Parathyroid adenoma (tissue), 2 donors: ENCODE data around the gene CAMSAP1.

Experiments used
- H2AFZ ChIP-seq: fragments of 300-600 bp; sonication (generic); one replicate; pipeline ENCODE4 v1.7.0; 2017; ENCODE audit warnings: antibody characterized with exemption, mild to moderate bottlenecking
- H3K27ac ChIP-seq: fragments of 300-600 bp; sonication (generic); one replicate; pipeline ENCODE4 v1.7.0; 2017
- H3K27me3 ChIP-seq: fragments of 300-600 bp; sonication (generic); one replicate; pipeline ENCODE4 v1.7.0; 2017; ENCODE audit warnings: low read length; ENCODE audit not compliant: control insufficient read depth, insufficient read depth
- H3K36me3 ChIP-seq: fragments of 300-600 bp; sonication (generic); one replicate; pipeline ENCODE4 v1.7.0; 2017; ENCODE audit warnings: low read length; ENCODE audit not compliant: control insufficient read depth, insufficient read depth
- H3K4me1 ChIP-seq: fragments of 300-600 bp; sonication (generic); one replicate; pipeline ENCODE4 v1.7.0; 2017; ENCODE audit warnings: control low read depth
- H3K4me2 ChIP-seq: fragments of 300-600 bp; sonication (generic); one replicate; pipeline ENCODE4 v1.7.0; 2017; ENCODE audit warnings: low read length
- H3K4me3 ChIP-seq: fragments of 300-600 bp; sonication (generic); one replicate; pipeline ENCODE4 v1.7.0; 2017; ENCODE audit warnings: low read depth, low read length
- H3K79me2 ChIP-seq: fragments of 300-600 bp; sonication (generic); one replicate; pipeline ENCODE4 v1.7.0; 2017; ENCODE audit warnings: control low read depth
- H3K9ac ChIP-seq: fragments of 300-600 bp; sonication (generic); one replicate; pipeline ENCODE4 v1.7.0; 2017; ENCODE audit warnings: mild to moderate bottlenecking
- H3K9me3 ChIP-seq: fragments of 300-600 bp; sonication (generic); one replicate; pipeline ENCODE4 v1.7.0; 2017; ENCODE audit warnings: low read length; ENCODE audit not compliant: control insufficient read depth
- TF ChIP-seq, protein P1 (sequence below): fragments of 300-600 bp; sonication (generic); IDR thresholded peaks from one replicate; pipeline ENCODE4 v1.7.0; 2017; ENCODE audit warnings: antibody characterized with exemption, mild to moderate bottlenecking
- donor health status: primary hyperparathyroidism.

Gene CAMSAP1

DNA sequence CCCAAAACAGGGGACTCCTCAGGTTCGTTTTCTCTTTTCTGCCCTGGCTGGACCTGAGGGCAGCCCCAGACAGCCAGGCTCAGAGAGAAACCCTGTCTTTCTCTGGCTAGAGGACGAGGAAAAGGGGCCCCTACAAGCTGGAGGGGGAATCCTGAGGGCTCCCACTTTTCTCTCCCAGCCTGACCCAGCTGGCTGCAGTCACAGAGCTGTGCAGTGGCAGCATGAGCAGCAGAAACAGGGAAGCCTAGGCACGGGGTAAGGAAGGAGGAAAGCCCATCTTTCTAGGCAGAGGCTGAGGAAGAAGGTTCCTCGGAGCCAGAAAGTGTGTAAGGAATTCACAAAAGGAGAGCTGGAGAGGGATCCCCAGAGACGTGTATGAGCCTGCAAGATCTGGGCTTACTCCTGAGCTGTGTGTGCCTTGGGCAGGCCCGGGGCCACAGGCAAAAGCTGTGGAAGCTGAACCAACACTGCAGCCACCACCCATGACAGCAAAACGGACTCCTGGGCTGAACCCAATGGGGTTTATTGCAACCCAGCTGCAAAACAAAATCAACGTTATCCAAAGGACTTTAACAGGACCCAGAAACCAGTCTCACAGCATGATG lies 16.2 kb downstream of the CAMSAP1 start:
- Histone ChIP-seq H3K27ac (no peak overlapping the region), H3K4me3 (no peak overlapping the region), H3K79me2 (peaks cover 48% of the 10 kb centered on the region), H3K27me3 (no peaks in the 10 kb centered on the region), H3K4me2 (no peak overlapping the region), H2AFZ (no peak overlapping the region), H3K4me1 (no peaks in the 10 kb centered on the region), H3K36me3 (no peaks in the 10 kb centered on the region), H3K9ac (no peak overlapping the region), H3K9me3 (no peaks in the 10 kb centered on the region)
- TF ChIP-seq, protein P1, sequence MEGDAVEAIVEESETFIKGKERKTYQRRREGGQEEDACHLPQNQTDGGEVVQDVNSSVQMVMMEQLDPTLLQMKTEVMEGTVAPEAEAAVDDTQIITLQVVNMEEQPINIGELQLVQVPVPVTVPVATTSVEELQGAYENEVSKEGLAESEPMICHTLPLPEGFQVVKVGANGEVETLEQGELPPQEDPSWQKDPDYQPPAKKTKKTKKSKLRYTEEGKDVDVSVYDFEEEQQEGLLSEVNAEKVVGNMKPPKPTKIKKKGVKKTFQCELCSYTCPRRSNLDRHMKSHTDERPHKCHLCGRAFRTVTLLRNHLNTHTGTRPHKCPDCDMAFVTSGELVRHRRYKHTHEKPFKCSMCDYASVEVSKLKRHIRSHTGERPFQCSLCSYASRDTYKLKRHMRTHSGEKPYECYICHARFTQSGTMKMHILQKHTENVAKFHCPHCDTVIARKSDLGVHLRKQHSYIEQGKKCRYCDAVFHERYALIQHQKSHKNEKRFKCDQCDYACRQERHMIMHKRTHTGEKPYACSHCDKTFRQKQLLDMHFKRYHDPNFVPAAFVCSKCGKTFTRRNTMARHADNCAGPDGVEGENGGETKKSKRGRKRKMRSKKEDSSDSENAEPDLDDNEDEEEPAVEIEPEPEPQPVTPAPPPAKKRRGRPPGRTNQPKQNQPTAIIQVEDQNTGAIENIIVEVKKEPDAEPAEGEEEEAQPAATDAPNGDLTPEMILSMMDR: no peak

DNA sequence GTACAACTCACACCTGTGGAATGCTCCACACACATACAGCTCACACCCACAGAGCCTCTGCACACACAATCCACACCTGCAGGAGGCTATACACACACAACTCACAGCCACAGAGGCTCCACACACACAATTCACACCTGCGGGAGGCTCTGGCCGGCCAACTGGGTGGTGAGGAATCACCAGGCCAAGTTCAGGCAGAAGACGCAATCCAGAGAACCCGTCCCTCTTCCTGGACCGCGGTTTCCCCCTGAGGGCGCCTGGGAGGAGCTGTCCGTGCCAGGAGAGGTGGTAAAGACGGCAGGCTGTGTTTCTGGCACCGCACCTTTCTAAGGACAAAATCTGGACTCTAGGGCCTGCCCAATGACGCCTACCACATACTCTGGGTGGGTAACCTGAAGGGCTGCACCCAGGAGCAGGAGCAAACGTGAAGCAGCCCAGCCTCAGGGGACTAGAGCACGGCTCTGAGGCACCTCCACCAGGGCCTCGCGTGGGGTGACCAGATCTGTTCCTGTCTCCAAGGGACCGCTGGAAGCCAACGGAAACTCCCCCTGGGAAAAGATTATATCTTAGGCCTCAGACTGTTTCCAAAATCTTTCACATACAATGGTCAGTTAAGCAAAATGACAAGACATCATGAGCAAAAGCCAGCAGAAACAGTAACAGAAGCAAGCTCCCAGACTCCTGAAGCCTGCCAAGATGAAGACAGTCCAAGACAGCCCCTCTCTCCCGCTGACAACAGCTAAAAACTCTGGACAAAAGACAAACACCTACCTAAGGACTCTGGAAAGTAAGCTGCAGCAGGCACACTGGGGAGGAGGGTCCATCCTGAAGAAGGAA lies 16.9 kb downstream of the CAMSAP1 start:
- no peaks in the 10 kb centered on the region for H3K4me1 ChIP-seq
- no peak overlapping the region for H3K4me2 ChIP-seq
- H3K36me3 ChIP-seq: no peaks in the 10 kb centered on the region
- H3K4me3 ChIP-seq: no peak overlapping the region
- H2AFZ ChIP-seq: no peak overlapping the region
- H3K79me2 ChIP-seq: peaks cover 49% of the 10 kb centered on the region
- TF ChIP-seq, protein P1: no peak
- no peaks in the 10 kb centered on the region for H3K27me3 ChIP-seq
- H3K9ac ChIP-seq: no peak overlapping the region
- H3K27ac ChIP-seq: no peak overlapping the region
- H3K9me3 ChIP-seq: no peaks in the 10 kb centered on the region

DNA sequence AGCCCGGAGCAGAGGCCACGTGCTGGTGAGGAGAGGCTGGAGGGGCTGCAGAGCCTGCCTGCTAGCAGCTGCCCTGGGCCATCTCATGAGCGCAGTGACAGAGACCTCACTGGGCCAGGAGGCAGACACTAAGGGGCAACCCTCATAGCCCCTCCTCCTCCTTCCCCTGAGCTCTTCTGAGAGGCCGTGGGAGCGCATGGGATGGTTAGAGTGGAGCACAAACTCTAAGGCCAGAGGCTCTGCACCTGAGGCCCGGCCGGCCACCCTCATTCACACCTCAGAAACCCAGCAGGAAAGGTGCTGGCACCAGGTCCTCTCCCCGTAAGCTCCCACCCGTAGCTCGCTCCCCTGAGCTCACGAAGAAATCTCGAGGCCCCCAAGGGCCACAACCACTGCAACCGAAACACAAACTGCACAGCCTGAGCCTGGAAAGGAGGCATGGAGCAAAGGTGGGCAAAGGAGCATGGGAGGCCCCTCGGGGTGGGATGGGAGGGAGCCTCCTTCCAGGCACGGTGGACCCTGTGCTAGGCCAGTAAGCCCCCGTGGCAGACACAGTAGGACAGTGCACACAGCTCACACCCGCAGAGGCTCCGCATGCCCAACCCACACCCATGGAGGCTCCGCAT lies 17.7 kb downstream of the CAMSAP1 start:
- Histone ChIP-seq H3K27ac (no peak overlapping the region), H3K4me1 (no peaks in the 10 kb centered on the region)

DNA sequence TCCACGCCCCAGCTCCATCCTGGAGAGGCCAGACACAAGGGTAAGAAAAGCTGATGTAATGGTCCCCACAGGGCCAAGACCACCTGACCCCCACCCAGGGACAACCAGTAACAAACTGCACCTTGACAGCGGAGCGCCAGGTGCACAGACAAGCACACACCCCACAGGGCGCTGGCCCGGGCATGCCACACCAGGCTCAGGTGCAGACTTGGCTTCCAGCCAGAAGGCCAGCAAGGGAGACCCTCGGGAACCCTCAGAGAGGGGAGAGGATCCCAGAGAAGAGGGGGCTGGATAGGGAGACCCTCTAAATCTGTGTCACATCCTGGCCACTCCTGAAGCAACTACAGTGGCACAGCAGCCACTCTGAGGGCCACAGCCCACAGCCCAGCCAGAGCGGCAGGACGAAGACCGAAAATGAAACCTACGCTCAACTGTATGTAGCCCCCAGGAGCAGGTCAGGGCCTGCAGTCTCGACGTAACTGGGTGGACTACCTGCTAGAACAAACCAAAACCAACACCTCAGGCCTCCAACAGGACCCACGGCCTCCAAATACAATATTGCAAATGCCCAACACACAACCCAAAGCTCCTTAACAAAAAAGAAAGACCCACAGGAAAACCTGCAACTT lies 18.5 kb downstream of the CAMSAP1 start:
- TF ChIP-seq, protein P1: no peak
- peaks cover 42% of the 10 kb centered on the region for H3K79me2 ChIP-seq
- H3K36me3 ChIP-seq: no peaks in the 10 kb centered on the region
- H3K9ac ChIP-seq: no peak overlapping the region
- H3K27ac ChIP-seq: no peak overlapping the region
- H3K4me2 ChIP-seq: no peak overlapping the region
- H2AFZ ChIP-seq: no peak overlapping the region
- no peaks in the 10 kb centered on the region for H3K27me3 ChIP-seq
- H3K4me3 ChIP-seq: no peak overlapping the region
- H3K4me1 ChIP-seq: no peaks in the 10 kb centered on the region
- H3K9me3 ChIP-seq: no peaks in the 10 kb centered on the region

More for the DNA sequence above, 17.7 kb downstream of the CAMSAP1 start:
- H3K27me3 ChIP-seq: no peaks in the 10 kb centered on the region
- TF ChIP-seq, protein P1: no peak
- no peak overlapping the region for H3K4me3 ChIP-seq
- H3K79me2 ChIP-seq: peaks cover 47% of the 10 kb centered on the region
- no peaks in the 10 kb centered on the region for H3K9me3 ChIP-seq
- no peak overlapping the region for H3K4me2 ChIP-seq
- no peak overlapping the region for H3K9ac ChIP-seq
- H3K36me3 ChIP-seq: no peaks in the 10 kb centered on the region
- no peak overlapping the region for H2AFZ ChIP-seq
